ENCODE measurements around the gene GSS. TPM values are rescaled to one million over a fixed set of nuclear protein-coding genes. Genes with fewer than 3 reads are reported as not detected.

GSS gene
- total and polyA plus RNA-seq, 2 of the 8 experiments (the other 6 are each of a cell fraction or from before 2014, with no cell fraction given): 34.6 to 43.2 TPM

DNA sequence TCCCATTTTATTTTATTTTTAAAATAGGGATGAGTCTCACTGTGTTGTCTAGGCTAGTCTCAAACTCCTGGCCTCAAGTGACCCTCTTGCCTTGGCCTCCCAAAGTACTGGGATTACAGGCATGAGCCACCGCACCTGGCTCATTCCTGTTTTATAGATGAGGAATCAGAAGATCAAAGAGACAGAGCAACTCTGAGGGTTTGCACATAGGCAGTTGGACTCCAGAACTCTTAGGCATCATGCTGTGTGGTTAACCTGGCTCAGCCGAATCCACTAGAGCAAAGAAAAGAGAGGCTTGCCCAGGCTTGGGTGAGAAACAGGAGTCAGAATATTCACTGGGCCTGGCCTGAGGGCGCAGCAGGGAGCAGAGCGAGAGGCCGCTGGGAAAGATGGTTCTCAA, 9.4 kb upstream of the GSS start (continued):
- TF ChIP-seq, protein P1, sequence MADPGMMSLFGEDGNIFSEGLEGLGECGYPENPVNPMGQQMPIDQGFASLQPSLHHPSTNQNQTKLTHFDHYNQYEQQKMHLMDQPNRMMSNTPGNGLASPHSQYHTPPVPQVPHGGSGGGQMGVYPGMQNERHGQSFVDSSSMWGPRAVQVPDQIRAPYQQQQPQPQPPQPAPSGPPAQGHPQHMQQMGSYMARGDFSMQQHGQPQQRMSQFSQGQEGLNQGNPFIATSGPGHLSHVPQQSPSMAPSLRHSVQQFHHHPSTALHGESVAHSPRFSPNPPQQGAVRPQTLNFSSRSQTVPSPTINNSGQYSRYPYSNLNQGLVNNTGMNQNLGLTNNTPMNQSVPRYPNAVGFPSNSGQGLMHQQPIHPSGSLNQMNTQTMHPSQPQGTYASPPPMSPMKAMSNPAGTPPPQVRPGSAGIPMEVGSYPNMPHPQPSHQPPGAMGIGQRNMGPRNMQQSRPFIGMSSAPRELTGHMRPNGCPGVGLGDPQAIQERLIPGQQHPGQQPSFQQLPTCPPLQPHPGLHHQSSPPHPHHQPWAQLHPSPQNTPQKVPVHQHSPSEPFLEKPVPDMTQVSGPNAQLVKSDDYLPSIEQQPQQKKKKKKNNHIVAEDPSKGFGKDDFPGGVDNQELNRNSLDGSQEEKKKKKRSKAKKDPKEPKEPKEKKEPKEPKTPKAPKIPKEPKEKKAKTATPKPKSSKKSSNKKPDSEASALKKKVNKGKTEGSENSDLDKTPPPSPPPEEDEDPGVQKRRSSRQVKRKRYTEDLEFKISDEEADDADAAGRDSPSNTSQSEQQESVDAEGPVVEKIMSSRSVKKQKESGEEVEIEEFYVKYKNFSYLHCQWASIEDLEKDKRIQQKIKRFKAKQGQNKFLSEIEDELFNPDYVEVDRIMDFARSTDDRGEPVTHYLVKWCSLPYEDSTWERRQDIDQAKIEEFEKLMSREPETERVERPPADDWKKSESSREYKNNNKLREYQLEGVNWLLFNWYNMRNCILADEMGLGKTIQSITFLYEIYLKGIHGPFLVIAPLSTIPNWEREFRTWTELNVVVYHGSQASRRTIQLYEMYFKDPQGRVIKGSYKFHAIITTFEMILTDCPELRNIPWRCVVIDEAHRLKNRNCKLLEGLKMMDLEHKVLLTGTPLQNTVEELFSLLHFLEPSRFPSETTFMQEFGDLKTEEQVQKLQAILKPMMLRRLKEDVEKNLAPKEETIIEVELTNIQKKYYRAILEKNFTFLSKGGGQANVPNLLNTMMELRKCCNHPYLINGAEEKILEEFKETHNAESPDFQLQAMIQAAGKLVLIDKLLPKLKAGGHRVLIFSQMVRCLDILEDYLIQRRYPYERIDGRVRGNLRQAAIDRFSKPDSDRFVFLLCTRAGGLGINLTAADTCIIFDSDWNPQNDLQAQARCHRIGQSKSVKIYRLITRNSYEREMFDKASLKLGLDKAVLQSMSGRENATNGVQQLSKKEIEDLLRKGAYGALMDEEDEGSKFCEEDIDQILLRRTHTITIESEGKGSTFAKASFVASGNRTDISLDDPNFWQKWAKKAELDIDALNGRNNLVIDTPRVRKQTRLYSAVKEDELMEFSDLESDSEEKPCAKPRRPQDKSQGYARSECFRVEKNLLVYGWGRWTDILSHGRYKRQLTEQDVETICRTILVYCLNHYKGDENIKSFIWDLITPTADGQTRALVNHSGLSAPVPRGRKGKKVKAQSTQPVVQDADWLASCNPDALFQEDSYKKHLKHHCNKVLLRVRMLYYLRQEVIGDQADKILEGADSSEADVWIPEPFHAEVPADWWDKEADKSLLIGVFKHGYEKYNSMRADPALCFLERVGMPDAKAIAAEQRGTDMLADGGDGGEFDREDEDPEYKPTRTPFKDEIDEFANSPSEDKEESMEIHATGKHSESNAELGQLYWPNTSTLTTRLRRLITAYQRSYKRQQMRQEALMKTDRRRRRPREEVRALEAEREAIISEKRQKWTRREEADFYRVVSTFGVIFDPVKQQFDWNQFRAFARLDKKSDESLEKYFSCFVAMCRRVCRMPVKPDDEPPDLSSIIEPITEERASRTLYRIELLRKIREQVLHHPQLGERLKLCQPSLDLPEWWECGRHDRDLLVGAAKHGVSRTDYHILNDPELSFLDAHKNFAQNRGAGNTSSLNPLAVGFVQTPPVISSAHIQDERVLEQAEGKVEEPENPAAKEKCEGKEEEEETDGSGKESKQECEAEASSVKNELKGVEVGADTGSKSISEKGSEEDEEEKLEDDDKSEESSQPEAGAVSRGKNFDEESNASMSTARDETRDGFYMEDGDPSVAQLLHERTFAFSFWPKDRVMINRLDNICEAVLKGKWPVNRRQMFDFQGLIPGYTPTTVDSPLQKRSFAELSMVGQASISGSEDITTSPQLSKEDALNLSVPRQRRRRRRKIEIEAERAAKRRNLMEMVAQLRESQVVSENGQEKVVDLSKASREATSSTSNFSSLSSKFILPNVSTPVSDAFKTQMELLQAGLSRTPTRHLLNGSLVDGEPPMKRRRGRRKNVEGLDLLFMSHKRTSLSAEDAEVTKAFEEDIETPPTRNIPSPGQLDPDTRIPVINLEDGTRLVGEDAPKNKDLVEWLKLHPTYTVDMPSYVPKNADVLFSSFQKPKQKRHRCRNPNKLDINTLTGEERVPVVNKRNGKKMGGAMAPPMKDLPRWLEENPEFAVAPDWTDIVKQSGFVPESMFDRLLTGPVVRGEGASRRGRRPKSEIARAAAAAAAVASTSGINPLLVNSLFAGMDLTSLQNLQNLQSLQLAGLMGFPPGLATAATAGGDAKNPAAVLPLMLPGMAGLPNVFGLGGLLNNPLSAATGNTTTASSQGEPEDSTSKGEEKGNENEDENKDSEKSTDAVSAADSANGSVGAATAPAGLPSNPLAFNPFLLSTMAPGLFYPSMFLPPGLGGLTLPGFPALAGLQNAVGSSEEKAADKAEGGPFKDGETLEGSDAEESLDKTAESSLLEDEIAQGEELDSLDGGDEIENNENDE (IDR thresholded peaks at IDR 0.05; ENCODE audit: insufficient replicate concordance, low read length): no peak
- TF ChIP-seq KDM1A (IDR thresholded peaks at IDR 0.05; ENCODE audit: borderline replicate concordance, low read length): no peak
- no peak for TF ChIP-seq CBX8 (IDR thresholded peaks at IDR 0.05; ENCODE audit: borderline replicate concordance, low read depth, low read length)
- TF ChIP-seq ASH2L (IDR thresholded peaks at IDR 0.05; ENCODE audit: low read length): no peak
- TF ChIP-seq CHD2 (IDR thresholded peaks at IDR 0.05; ENCODE audit: low read length): no peak
- TF ChIP-seq JUN (IDR thresholded peaks at IDR 0.05; ENCODE audit: low read depth, low read length): no peak
- TF ChIP-seq EZH2 (IDR thresholded peaks at IDR 0.05; ENCODE audit: low read depth, low read length, severe bottlenecking): no peak
- no peak for TF ChIP-seq CREB1 (IDR thresholded peaks at IDR 0.05)
- no peak for TF ChIP-seq SUZ12 (IDR thresholded peaks at IDR 0.05; ENCODE audit: low read length)
- no peak for TF ChIP-seq EP300 (IDR thresholded peaks at IDR 0.05; ENCODE audit: borderline replicate concordance in 1 of 2, low read depth in 2 of 2, low read length in 2 of 2)
- TF ChIP-seq POLR2A (IDR thresholded peaks at IDR 0.05; ENCODE audit: control extremely low read depth in 1 of 2, low read depth in 2 of 2, low read length in 2 of 2): no peak
- TF ChIP-seq TBP (IDR thresholded peaks at IDR 0.05; ENCODE audit: low read depth, low read length): no peak
- no peak for TF ChIP-seq POU5F1 (IDR thresholded peaks at IDR 0.05; ENCODE audit: low read depth, low read length)

Measured in H1 (cell line).